Vagina (tissue), 2 donors: ENCODE measurements around the gene BMP2K. TPM values are rescaled to one million over a fixed set of nuclear protein-coding genes. Genes with fewer than 3 reads are reported as not detected.

ENCODE experiments used
- DNase-seq, 2 donors: peaks; one replicate each; pipeline ENCODE4 v3.0.0-alpha.2; 2017; ENCODE audit errors: extremely low spot score in 2 of 2
- H3K27ac ChIP-seq: fragments of 200-600 bp; sonication (generic); one replicate; pipeline ENCODE4 v1.5.1; 2019
- H3K27me3 ChIP-seq: fragments of 200-600 bp; sonication (generic); one replicate; pipeline ENCODE4 v1.5.1; 2019
- H3K36me3 ChIP-seq, 2 donors: fragments of 200-600 bp; sonication (generic); one replicate each; pipeline ENCODE4 v1.5.1; 2017 to 2019
- H3K4me1 ChIP-seq: fragments of 200-600 bp; sonication (generic); one replicate; pipeline ENCODE4 v1.5.1; 2019
- H3K4me3 ChIP-seq, 2 donors: fragments of 200-600 bp; sonication (generic); 1 replicate in 1 of 2; 2 replicates in 1 of 2; pipeline ENCODE4 v1.5.1; 2016 to 2019
- H3K9me3 ChIP-seq: fragments of 200-600 bp; sonication (generic); one replicate; pipeline ENCODE4 v1.5.1; 2019
- CTCF ChIP-seq, 3 experiments: fragments of 450-650 bp in 2 of 3; fragments of 200-600 bp in 1 of 3; sonication (generic) in 1 of 3; IDR thresholded peaks; one replicate each; pipeline ENCODE4 v1.5.1; 2017 to 2019; ENCODE audit warnings: antibody characterized with exemption in 3 of 3, mild to moderate bottlenecking in 2 of 3, moderate library complexity in 2 of 3
- POLR2A ChIP-seq, 2 donors: fragments of 450-650 bp; IDR thresholded peaks; one replicate each; pipeline ENCODE4 v1.6.1; 2017; ENCODE audit warnings: antibody characterized with exemption in 2 of 2, mild to moderate bottlenecking in 2 of 2, moderate library complexity in 2 of 2
- POLR2AphosphoS5 ChIP-seq, 2 donors: sonication (generic); formaldehyde crosslinking; IDR thresholded peaks; one replicate each; pipeline ENCODE4 v1.9.0; 2017; ENCODE audit warnings: antibody characterized with exemption in 2 of 2, mild to moderate bottlenecking in 2 of 2, low read depth in 1 of 2; ENCODE audit not compliant: insufficient read depth in 1 of 2
- intact Hi-C: fragments of 100-400 bp; cut with DNase I; formaldehyde crosslinking; loops from one replicate; pipeline ENCODE4 v1.15.1; 2023
- total RNA-seq: library from RNA; depleted of rRNA; stranded (reverse); fragments of >200 nt; gene quantifications from one replicate; pipeline ENCODE4 v1.2.3, GENCODE V29; 2016

Gene BMP2K
- total RNA-seq, 1 donor from 2014 or later, result 34.9 TPM

DNA sequence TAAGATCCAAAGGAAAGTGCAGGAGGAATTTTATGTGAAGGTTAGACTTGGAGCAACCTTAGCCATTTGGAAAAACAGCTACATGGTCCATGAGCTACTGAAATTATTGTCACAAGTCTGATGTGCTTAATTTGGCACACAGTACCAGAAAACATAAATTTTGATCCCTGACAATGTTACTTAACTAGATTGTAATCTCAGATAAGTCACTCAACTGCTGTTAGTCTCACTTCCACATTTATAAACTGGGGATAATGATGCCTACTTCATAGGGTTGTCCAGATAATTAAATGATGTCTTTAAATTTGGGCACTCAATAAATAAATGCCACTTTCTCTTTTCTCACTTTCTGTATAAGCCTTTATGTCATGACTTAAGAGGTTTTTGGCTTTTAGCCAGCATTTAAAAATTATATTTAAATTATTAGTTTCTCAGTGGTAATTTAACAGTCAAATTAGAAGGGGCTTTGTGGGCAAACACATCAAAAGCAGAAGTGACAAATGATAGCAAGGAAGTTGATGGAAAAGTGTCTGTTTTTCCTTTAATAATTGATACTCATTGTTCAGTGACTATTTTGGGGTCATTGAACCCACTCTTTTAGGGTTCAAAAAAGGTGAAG lies 104.8 kb downstream of the BMP2K start:
- Histone ChIP-seq H3K27ac (no peak overlapping the region), H3K36me3 (no peaks in the 10 kb centered on the region), H3K9me3 (no peaks in the 10 kb centered on the region), H3K4me1 (no peaks in the 10 kb centered on the region), H3K4me3 (no peak overlapping the region), H3K27me3 (no peaks in the 10 kb centered on the region)
- no peak for DNase-seq
- intact Hi-C loops, result no loop called here
- TF ChIP-seq POLR2A (IDR thresholded peaks at IDR 0.05), result no peak

DNA sequence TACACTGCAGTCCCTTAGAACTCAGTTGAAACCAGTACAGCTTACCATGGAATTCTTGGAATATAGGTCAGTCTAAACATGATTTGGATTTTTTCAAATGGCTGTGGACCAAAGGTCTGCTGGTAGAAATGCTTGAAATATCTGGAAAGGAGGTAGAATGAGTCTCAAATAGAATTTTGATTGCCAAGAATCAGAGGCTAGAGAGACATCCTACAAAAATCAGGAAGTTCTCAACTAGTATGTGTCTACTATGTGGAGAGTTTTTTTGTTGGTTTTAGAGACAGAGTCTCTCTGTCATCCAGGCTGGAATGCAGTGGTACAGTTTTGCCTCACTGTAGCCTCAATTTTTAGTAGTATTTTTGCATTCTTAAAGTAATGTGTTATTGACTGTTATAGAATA lies 109.4 kb downstream of the BMP2K start:
- no peak overlapping the region for H3K4me3 ChIP-seq
- no peak for DNase-seq
- H3K27me3 ChIP-seq, result no peaks in the 10 kb centered on the region
- H3K27ac ChIP-seq, result no peak overlapping the region
- intact Hi-C loops, result no loop called here
- no peaks in the 10 kb centered on the region for H3K9me3 ChIP-seq
- TF ChIP-seq CTCF (IDR thresholded peaks at IDR 0.05) (no peak), POLR2A (IDR thresholded peaks at IDR 0.05) (no peak), POLR2AphosphoS5 (IDR thresholded peaks at IDR 0.05; ENCODE audit: insufficient read depth in 1 of 2, low read depth in 1 of 2) (no peak)
- no peaks in the 10 kb centered on the region for H3K4me1 ChIP-seq
- peaks cover 0 to 9% of the 10 kb centered on the region in 2 donors for H3K36me3 ChIP-seq

DNA sequence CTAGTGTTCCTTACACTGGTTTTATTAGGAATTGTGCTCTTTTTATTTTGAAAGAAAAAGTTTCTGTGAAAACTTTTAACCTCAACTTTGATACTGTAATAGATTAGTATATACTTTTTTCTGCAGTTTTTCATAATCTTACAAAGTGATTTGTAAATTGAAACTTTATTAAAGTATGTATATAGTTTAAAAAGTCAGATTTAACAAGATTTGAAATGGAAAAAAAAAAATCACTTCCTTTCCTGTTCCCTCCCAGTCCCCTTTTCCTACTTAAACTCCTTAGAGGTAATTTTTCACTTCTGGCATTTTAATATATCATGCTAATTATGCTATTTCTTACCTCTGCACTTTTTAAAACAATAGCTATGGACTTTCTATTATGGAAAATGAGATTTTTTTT lies 113.8 kb downstream of the BMP2K start:
- no peak for DNase-seq
- Histone ChIP-seq H3K4me3 (no peak overlapping the region), H3K27me3 (no peaks in the 10 kb centered on the region), H3K27ac (no peak overlapping the region), H3K4me1 (no peaks in the 10 kb centered on the region), H3K36me3 (peaks cover 0 to 19% of the 10 kb centered on the region in 2 donors), H3K9me3 (no peaks in the 10 kb centered on the region)
- intact Hi-C loops, result no loop called here
- TF ChIP-seq POLR2A (IDR thresholded peaks at IDR 0.05) (no peak), CTCF (IDR thresholded peaks at IDR 0.05) (no peak), POLR2AphosphoS5 (IDR thresholded peaks at IDR 0.05; ENCODE audit: insufficient read depth in 1 of 2, low read depth in 1 of 2) (no peak)

DNA sequence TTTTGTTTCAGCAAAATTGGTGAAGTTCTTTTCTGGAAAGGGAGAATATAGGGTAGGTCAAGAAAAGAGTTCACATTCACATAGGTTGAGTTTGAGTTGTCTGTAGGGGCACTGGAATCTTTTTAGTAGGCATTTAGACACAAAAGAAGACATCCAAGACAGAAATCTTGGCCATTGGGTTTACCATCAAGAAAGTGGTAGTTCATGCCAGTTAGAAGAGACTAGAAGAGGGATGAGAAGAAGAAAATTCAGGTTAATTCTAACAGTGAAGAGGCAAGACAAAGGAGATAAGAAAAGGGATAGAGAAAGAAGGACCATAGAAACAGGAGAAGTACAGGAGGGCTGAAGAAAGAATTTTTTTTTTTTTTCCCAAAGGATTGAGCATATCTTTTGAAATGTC lies 123.2 kb downstream of the BMP2K start:
- intact Hi-C loops, result no loop called here
- Histone ChIP-seq H3K9me3 (no peaks in the 10 kb centered on the region), H3K27me3 (no peaks in the 10 kb centered on the region), H3K4me1 (no peaks in the 10 kb centered on the region), H3K36me3 (peaks cover 0 to 1% of the 10 kb centered on the region in 2 donors), H3K4me3 (no peak overlapping the region), H3K27ac (no peak overlapping the region)
- DNase-seq, result no peak
- TF ChIP-seq POLR2A (IDR thresholded peaks at IDR 0.05) (no peak), CTCF (IDR thresholded peaks at IDR 0.05) (no peak), POLR2AphosphoS5 (IDR thresholded peaks at IDR 0.05; ENCODE audit: insufficient read depth in 1 of 2, low read depth in 1 of 2) (no peak)

- no peaks in the 10 kb centered on the region for H3K36me3 ChIP-seq
- intact Hi-C loops, result no loop called here
- no peaks in the 10 kb centered on the region for H3K4me1 ChIP-seq
- no peak overlapping the region for H3K27ac ChIP-seq
- H3K27me3 ChIP-seq, result no peaks in the 10 kb centered on the region
- H3K4me3 ChIP-seq, result no peak overlapping the region
- no peak for DNase-seq
- no peaks in the 10 kb centered on the region for H3K9me3 ChIP-seq
- no peak for TF ChIP-seq CTCF (IDR thresholded peaks at IDR 0.05)
- no peak for TF ChIP-seq POLR2A (IDR thresholded peaks at IDR 0.05)
Observed at GRCh38 chr4:78901882-78902281, 125.7 kb downstream of the BMP2K start.
